ENCODE data around the gene LAMTOR1. TPM values are rescaled to one million over a fixed set of nuclear protein-coding genes. Genes with fewer than 3 reads are reported as not detected.

LAMTOR1 gene
- total RNA-seq, 1 donor from 2014 or later: 65.8 TPM

GRCh38 chr11:72120930-72121329, 17.8 kb upstream of the LAMTOR1 start:
- FAIRE-seq: no peak
- no peaks in the 10 kb centered on the region for H4K20me1 ChIP-seq (ENCODE audit: insufficient read depth, low read length)
- no peak overlapping the region for H3K27ac Mint-ChIP-seq (ENCODE audit: unreplicated experiment)
- no peak overlapping the region for H3K4me3 Mint-ChIP-seq (ENCODE audit: unreplicated experiment)
- H3K79me2 ChIP-seq (ENCODE audit: insufficient read depth, low read length): no peaks in the 10 kb centered on the region
- H3K9me3 Mint-ChIP-seq (ENCODE audit: unreplicated experiment): peaks cover 4% of the 10 kb centered on the region
- H3K9me3 ChIP-seq (ENCODE audit: insufficient read depth, low read depth, low read length): peaks cover 3% of the 10 kb centered on the region
- no peak overlapping the region for H2AFZ ChIP-seq (ENCODE audit: low read depth, low read length)
- no peaks in the 10 kb centered on the region for H3K4me1 ChIP-seq (ENCODE audit: insufficient read depth, low read length)
- H3K27ac ChIP-seq (ENCODE audit: low read depth, low read length): no peak overlapping the region
- H3K4me1 Mint-ChIP-seq (ENCODE audit: low read depth, unreplicated experiment): no peaks in the 10 kb centered on the region
- H3K27me3 ChIP-seq (ENCODE audit: insufficient read depth, low read length): no peaks in the 10 kb centered on the region
- no peak overlapping the region for H3K4me2 ChIP-seq (ENCODE audit: low read length)
- no peak for DNase-seq (ENCODE audit: low read depth)
- TF ChIP-seq CTCF (IDR thresholded peaks at IDR 0.05; ENCODE audit: insufficient read depth, low read depth, low read length) (no peak), EZH2 (IDR thresholded peaks at IDR 0.05; ENCODE audit: insufficient read depth, low read length) (no peak)
- peaks cover 4% of the 10 kb centered on the region for H3K36me3 Mint-ChIP-seq (ENCODE audit: low read depth, unreplicated experiment)
- H3K4me3 ChIP-seq (ENCODE audit: insufficient read depth, low read depth, low read length): no peak overlapping the region
- H3K27me3 Mint-ChIP-seq (ENCODE audit: low read depth, unreplicated experiment): peaks cover 19% of the 10 kb centered on the region
- no peak overlapping the region for H3K9ac ChIP-seq (ENCODE audit: low read length)
- H3K36me3 ChIP-seq (ENCODE audit: insufficient read depth, low read length): no peaks in the 10 kb centered on the region

- H3K4me3 ChIP-seq (ENCODE audit: insufficient read depth, low read depth, low read length): no peak overlapping the region
- H3K9ac ChIP-seq (ENCODE audit: low read length): no peak overlapping the region
- no peaks in the 10 kb centered on the region for H3K27me3 ChIP-seq (ENCODE audit: insufficient read depth, low read length)
- no peaks in the 10 kb centered on the region for H4K20me1 ChIP-seq (ENCODE audit: insufficient read depth, low read length)
- H3K9me3 Mint-ChIP-seq (ENCODE audit: unreplicated experiment): peaks cover 2% of the 10 kb centered on the region
- TF ChIP-seq CTCF (IDR thresholded peaks at IDR 0.05; ENCODE audit: insufficient read depth, low read depth, low read length) (no peak), EZH2 (IDR thresholded peaks at IDR 0.05; ENCODE audit: insufficient read depth, low read length) (no peak)
- no peaks in the 10 kb centered on the region for H3K4me1 ChIP-seq (ENCODE audit: insufficient read depth, low read length)
- no peak for FAIRE-seq
- no peak overlapping the region for H3K4me2 ChIP-seq (ENCODE audit: low read length)
- no peak overlapping the region for H2AFZ ChIP-seq (ENCODE audit: low read depth, low read length)
- H3K9me3 ChIP-seq (ENCODE audit: insufficient read depth, low read depth, low read length): no peaks in the 10 kb centered on the region
- no peak overlapping the region for H3K27ac ChIP-seq (ENCODE audit: low read depth, low read length)
- no peak for DNase-seq (ENCODE audit: low read depth)
- H3K4me1 Mint-ChIP-seq (ENCODE audit: low read depth, unreplicated experiment): no peaks in the 10 kb centered on the region
- no peaks in the 10 kb centered on the region for H3K36me3 ChIP-seq (ENCODE audit: insufficient read depth, low read length)
- peaks cover 12% of the 10 kb centered on the region for H3K27me3 Mint-ChIP-seq (ENCODE audit: low read depth, unreplicated experiment)
- H3K27ac Mint-ChIP-seq (ENCODE audit: unreplicated experiment): no peak overlapping the region
- peaks cover 4% of the 10 kb centered on the region for H3K36me3 Mint-ChIP-seq (ENCODE audit: low read depth, unreplicated experiment)
- no peak overlapping the region for H3K4me3 Mint-ChIP-seq (ENCODE audit: unreplicated experiment)
- no peaks in the 10 kb centered on the region for H3K79me2 ChIP-seq (ENCODE audit: insufficient read depth, low read length)
Observed at GRCh38 chr11:72119198-72119597, 16.1 kb upstream of the LAMTOR1 start.

GRCh38 chr11:72116019-72116755, 13.1 kb upstream of the LAMTOR1 start:
- Histone ChIP-seq H3K27me3 (ENCODE audit: insufficient read depth, low read length) (no peaks in the 10 kb centered on the region), H3K9me3 (ENCODE audit: insufficient read depth, low read depth, low read length) (no peaks in the 10 kb centered on the region), H3K4me3 (ENCODE audit: insufficient read depth, low read depth, low read length) (no peak overlapping the region), H3K79me2 (ENCODE audit: insufficient read depth, low read length) (no peaks in the 10 kb centered on the region), H4K20me1 (ENCODE audit: insufficient read depth, low read length) (no peaks in the 10 kb centered on the region), H3K4me1 (ENCODE audit: insufficient read depth, low read length) (peaks cover 17% of the 10 kb centered on the region), H2AFZ (ENCODE audit: low read depth, low read length) (no peak overlapping the region), H3K9ac (ENCODE audit: low read length) (no peak overlapping the region), H3K4me2 (ENCODE audit: low read length) (no peak overlapping the region), H3K36me3 (ENCODE audit: insufficient read depth, low read length) (no peaks in the 10 kb centered on the region), H3K27ac (ENCODE audit: low read depth, low read length) (no peak overlapping the region)
- TF ChIP-seq CTCF (IDR thresholded peaks at IDR 0.05; ENCODE audit: insufficient read depth, low read depth, low read length): no peak
- TF ChIP-seq EZH2 (IDR thresholded peaks at IDR 0.05; ENCODE audit: insufficient read depth, low read length): no peak
- Mint-ChIP-seq H3K4me3 (ENCODE audit: unreplicated experiment) (no peak overlapping the region), H3K27me3 (ENCODE audit: low read depth, unreplicated experiment) (peaks cover 2% of the 10 kb centered on the region), H3K9me3 (ENCODE audit: unreplicated experiment) (peaks cover 2% of the 10 kb centered on the region), H3K36me3 (ENCODE audit: low read depth, unreplicated experiment) (peaks cover 4% of the 10 kb centered on the region), H3K27ac (ENCODE audit: unreplicated experiment) (no peak overlapping the region), H3K4me1 (ENCODE audit: low read depth, unreplicated experiment) (peaks cover 4% of the 10 kb centered on the region)
- DNase-seq (ENCODE audit: low read depth) (no peak), FAIRE-seq (no peak)
